DND-41 (cell line): ENCODE data around the gene PKD1L1.

Experiments used
- EZH2 ChIP-seq: IDR thresholded peaks from 3 replicates; pipeline ENCODE4 v1.6.1; 2012; ENCODE audit warnings: borderline replicate concordance, low read depth, mild to moderate bottlenecking, moderate library complexity, low read length, inconsistent platforms; ENCODE audit not compliant: severe bottlenecking
- TF ChIP-seq, protein P1 (sequence below): IDR thresholded peaks from 2 replicates; pipeline ENCODE4 v1.5.1; 2012; ENCODE audit warnings: borderline replicate concordance, low read length, moderate library complexity, mild to moderate bottlenecking; ENCODE audit not compliant: poor library complexity, severe bottlenecking; ENCODE audit errors: extremely low read depth

DNA sequence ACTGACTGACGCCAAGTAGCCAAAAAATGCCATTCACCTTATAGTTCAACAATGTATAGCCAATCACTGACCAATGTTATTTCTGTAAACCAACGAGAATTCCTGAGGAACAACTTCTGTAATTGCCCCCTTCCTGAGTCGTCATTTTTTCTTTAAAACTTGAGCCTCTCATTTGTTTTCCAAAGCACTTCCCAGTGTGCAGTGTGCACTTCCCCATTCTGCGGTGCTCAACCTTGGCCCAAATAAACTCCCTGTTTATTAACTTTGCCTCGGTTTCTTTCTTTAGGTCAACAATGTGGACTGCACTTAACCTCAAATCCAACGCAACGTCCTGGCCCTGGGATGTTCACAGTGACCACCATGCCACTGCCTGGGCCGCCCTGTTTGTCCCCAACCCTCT, 15.1 kb downstream of the PKD1L1 start:
- TF ChIP-seq, protein P1, sequence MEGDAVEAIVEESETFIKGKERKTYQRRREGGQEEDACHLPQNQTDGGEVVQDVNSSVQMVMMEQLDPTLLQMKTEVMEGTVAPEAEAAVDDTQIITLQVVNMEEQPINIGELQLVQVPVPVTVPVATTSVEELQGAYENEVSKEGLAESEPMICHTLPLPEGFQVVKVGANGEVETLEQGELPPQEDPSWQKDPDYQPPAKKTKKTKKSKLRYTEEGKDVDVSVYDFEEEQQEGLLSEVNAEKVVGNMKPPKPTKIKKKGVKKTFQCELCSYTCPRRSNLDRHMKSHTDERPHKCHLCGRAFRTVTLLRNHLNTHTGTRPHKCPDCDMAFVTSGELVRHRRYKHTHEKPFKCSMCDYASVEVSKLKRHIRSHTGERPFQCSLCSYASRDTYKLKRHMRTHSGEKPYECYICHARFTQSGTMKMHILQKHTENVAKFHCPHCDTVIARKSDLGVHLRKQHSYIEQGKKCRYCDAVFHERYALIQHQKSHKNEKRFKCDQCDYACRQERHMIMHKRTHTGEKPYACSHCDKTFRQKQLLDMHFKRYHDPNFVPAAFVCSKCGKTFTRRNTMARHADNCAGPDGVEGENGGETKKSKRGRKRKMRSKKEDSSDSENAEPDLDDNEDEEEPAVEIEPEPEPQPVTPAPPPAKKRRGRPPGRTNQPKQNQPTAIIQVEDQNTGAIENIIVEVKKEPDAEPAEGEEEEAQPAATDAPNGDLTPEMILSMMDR, result no peak
- no peak for TF ChIP-seq EZH2
